Measurements from ENCODE around the gene SIGLEC9.
"Not testable (repeated sequence)": the region's sequence is repeated elsewhere in the genome, so short reads cannot be mapped to it uniquely, and the experiment has no call there.

The SIGLEC9 gene

DNA sequence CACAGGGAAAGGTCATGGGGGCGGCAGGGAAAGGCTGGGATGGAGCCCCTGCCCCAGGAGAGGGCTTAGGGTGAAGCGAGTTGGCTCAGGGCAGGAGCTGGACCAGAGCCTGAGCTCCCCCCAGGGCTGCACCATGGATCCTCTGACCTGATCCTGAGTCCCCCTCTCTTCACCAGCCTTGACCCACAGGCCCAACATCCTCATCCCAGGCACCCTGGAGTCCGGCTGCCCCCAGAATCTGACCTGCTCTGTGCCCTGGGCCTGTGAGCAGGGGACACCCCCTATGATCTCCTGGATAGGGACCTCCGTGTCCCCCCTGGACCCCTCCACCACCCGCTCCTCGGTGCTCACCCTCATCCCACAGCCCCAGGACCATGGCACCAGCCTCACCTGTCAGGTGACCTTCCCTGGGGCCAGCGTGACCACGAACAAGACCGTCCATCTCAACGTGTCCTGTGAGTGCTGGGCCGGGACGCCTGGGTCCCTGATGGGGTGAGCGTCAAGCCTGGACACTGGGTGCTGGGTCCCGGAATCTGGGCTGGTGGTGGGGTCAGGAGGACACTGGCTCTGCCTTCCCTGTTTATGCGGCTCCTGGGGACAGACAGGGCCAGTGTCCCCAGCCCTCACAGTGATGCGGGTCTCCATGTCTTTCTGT lies 842 bp downstream of the SIGLEC9 start:
- DNase-seq, result no peak

DNA sequence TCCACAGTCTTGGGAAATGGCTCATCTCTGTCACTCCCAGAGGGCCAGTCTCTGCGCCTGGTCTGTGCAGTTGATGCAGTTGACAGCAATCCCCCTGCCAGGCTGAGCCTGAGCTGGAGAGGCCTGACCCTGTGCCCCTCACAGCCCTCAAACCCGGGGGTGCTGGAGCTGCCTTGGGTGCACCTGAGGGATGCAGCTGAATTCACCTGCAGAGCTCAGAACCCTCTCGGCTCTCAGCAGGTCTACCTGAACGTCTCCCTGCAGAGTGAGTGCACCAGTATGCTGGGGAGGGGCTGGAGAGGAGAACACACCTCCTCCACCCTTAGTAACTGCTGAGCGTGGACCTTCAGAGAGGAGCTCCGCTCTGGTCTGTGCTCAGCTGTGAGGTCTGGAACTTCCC lies 2.3 kb downstream of the SIGLEC9 start:
- DNase-seq, result no peak

DNA sequence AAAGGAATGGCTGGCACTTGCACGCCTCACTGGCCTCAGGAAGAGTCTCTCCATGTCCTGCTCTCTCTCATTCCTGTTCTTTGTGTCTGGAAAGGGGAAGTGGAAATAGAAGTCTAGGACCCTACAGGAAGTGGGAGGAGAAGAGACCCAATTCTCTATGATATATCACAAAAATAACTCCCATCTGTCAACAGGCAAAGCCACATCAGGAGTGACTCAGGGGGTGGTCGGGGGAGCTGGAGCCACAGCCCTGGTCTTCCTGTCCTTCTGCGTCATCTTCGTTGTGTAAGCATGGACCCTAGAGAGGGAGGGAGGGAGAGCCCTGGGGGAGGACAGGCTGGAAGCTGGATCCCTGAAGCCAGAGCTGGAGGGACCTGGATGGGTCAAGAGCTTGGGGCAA lies 3.0 kb downstream of the SIGLEC9 start:
- DNase-seq, result no peak

DNA sequence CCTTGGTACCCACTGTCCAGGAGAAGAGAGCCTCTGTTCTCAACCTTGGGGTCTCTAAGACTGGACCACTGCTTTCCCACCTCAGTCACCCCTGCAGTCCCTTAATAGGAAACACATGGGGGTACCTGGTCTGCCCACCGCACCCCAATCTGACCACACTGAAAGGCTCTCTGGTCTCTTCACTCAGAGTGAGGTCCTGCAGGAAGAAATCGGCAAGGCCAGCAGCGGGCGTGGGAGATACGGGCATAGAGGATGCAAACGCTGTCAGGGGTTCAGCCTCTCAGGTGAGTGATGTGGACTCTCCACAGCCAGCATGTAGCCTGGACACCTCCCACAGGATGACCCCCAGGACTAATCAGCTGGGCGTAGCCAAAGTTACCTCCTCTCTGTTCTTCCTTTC lies 3.5 kb downstream of the SIGLEC9 start:
- DNase-seq, result no peak

DNA sequence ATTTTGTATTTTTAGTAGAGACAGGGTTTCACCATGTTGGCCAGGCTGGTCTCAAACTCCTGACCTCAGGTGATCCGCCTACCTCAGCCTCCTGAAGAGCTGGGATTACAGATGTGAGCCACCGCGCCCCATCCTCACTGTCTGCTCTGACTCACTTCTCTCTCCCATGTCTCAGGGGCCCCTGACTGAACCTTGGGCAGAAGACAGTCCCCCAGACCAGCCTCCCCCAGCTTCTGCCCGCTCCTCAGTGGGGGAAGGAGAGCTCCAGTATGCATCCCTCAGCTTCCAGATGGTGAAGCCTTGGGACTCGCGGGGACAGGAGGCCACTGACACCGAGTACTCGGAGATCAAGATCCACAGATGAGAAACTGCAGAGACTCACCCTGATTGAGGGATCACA lies 5.0 kb downstream of the SIGLEC9 start:
- no peak for DNase-seq

DNA sequence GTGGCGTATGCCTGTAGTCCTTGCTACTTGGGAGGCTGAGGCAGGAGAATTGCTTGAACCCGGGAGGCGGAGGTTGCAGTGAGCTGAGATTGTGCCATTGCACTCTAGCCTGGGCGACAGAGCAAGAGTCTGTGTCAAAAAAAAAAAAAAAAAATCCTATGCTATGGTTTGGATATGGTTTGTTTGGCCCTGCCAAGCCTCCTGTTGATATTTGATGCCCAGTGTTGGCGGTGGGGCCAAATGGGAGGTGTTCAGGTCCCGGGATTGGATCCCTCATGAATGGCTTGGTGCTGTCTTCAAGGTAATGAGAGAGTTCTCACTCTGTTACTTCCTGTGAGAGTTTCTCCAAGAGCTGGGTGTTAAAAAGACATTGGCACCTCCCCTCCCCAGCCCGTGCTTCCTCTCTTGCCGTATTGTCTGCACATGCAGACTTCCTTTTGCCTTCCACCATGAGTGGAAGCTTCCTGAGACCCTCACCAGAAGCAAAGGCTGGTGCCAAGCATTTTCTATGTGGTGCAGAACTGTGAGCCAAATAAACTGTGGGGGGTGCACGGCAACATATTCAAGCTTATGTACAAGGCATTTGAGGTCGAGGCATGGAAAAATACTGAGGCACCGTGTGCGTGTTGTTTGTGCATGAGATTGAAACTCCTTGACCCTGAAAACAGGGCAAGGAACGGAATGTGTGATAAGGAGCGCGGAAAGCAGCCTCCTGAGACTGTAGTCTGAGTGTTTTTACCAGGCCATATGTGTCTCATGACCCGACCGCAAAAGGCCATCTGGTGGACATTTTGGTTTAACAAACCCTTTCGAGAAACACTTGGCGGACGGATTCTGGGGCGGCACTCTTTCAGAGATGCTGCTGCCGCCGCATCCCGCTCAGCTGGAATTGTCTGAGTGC lies 7.3 kb downstream of the SIGLEC9 start:
- no peak for DNase-seq

DNA sequence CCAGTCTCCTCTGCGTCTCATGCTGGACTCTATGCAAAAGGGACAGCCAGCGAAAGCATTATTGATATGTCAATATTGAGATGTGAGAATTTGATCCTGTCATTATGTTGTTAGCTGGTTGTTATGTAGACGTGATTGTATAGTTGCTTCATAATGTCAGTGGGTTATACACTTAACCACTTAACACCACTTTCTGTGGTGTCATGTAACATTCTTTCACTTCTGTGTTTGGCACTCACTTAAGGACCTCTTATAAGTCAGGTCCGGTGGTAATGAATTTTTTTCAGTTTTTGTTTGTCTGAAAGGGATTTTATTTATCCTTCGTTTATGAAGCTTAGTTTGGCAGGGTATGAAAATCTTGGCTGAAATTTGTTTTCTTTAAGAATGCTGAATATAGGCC lies 10.3 kb downstream of the SIGLEC9 start:
- DNase-seq, result no peak

DNA sequence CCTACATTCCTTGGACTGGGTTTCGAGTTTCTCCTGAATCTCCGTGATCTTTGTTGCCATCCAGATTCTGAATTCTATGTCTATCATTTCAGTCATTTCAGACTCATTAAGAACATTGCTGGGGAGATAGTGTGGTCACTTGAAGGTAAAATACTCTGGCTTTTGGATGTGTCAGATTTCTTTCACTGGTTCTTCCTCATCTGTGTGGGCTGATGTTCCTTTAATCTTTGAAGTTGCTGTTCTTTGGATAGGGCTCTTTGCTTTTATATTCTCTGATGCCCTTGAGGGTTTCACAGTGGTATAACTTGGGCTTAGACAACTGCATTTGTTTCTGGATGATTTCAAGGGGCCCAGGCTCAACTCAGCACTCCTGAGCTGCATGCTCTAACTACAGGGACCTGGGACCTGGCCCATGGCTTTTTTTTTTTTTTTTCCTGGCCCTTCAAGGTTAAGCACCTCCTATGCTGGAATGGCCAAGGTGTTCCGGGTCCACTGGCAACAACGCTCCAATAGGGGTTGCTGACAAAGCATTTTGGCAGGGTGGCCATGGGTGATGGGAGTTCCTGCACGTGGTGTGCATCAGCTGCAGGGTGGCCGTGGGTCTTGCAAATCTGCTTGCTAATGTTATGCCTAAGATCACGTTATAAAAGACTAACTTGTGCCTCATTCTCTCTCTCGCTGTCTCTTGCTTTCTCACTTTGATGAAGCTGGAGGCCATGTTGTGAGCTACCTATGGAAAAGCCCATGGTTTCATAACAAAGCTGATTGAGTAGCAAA lies 11.5 kb downstream of the SIGLEC9 start:
- no peak for DNase-seq

DNA sequence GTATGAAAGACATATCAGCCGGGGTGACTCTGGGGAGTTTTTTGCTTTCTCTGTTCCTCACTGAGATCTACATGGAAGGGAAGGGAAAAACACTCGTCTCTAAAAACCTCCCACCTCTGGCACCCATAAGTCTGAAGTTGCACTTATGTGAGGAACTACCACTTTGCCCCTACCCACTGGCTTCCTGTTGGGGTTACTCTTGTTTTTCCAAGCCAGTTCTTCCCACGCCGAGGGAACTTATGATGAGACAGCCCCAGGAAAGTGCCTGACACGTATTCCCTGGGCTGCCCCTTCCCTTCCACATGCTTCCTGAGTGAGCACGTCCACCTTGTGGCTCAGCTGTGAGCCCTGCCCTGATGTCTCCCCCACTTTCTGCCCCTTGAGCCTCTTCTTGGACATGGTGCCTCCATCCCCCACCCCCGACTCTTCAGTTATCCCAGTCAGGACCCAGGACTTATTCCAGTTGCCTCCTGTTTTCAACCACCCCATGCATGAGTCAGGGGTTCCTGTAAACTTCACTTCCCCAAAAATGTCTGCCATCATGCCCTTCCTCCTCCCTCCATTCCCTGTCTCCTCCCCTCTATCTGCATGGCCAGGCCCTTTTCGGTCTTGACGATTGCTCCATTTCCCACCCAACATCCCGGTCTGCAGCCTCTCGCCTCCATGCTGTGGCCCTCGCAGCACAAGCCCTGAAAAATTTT lies 12.3 kb downstream of the SIGLEC9 start:
- no peak for DNase-seq

DNA sequence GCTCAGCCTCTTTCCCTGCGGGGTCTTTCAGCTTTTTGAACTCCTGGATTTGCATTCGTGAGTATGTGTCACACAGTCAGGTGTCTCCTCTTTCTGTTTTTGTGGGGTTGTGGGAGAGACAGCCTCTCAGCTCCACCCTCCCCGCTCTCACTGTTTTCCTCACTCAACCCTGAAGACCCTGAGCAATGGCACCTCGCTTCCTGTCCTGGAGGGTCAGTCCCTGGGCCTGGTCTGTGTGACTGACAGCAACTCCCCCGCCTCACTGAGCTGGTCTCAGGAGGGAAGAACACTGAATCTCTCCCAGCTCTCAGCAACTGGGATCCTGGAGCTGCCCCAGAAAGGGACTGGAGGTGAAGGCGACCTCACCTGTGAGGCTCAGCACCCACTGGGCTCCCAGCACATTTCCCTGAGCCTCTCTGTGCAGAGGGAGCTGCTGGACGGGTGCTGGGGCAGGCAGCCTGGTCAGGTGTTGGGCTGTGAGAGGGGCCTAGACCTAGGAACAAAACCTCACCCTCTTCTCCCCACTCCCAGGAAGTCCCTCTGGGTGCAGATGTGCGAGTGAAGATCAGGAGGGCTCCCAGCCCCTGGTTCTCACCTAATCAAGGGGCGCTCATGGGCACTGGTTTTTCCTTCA lies 13.2 kb downstream of the SIGLEC9 start:
- no peak for DNase-seq

DNA sequence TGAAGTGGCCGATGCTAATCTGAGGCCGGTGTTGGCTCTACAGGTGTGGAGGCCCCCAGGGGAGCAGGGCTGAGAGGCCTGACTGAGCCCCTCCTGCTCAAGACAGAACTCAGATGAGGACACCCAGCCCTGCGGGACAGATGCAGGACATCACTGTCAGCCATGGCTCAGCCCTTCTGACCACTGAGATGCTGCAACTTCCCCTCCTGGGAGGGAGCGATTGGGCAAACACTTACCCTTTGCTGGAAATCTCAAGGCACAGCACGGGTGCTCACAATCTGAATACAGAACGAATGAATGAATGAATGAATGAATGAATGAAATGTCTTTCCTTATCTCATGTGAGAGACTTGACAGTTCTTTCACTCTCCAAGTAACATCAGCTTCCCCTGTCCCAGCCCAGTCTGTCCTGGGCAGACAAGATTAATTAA lies 13.9 kb downstream of the SIGLEC9 start:
- no peak for DNase-seq

DNA sequence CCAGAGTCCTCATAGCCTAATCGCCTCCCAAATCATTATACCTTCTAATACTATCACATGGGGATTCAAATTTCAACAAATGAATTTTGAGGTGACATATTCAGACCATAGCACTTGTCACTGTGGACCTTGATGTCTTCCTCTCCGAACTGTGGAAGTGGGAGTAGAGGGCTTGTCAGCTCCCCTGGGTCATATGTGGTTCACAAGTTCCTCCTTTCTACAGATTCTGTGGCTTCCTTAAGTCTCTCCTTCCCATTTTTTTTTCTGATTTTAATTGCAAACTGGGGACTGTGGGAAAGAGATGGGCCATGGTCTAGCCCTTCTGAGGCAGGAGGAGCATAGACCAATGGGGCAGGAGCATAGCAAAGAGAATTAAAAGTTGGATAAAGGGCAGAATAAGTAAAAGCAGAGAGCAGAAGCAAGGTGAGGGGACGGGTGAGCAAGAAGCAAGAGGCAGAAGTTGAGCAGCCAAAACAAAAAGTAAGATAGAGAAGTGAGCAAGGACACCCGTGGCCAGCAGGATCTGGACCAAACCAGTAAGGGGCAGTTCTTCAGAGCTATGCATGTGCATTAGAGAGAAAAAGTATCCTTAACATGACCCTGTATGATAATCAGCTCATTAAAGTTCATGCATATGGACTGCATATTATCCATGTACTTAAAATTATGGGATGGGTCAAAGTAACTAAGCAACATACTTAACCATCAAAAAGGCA lies 14.8 kb downstream of the SIGLEC9 start:
- DNase-seq, result no peak

DNA sequence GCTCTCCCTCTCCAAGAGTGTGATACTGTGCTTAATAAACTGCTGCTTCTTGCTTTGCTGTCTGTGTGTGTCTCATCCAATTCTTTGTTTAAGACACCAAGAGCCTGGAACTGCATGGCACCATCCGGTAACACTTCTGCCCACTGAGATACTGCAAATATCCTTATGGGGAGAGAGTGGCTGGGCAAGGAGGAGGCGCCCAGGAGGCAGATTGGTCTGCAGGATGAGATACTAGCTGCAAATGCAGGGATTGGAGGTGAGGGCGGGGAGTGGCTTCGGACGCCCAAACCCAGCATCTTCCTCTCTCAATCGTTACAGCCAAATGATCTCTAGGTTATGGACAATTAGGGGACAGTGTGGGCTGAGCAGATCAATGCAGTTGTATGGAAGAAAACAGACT lies 15.7 kb downstream of the SIGLEC9 start:
- DNase-seq, result no peak

DNA sequence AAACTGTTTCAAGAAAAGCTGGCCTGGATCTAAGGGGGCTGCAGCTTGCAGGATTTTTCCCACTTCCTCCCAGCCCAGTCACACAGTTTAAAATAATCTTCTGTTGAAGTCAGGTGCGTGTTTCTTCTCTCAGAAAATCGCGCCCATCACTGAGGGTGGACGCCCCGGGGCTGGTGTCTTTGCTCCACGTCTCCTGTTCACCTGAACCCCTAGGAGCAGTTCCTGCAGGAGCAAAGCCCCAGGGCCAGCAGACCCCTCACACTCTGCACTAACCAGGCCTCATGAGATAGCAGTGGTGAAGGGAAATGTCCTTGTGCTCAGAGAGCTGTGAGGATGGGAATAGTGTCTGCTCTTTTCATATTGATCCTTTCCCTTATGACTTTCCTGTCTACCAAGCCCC lies 16.5 kb downstream of the SIGLEC9 start:
- DNase-seq, result no peak

DNA sequence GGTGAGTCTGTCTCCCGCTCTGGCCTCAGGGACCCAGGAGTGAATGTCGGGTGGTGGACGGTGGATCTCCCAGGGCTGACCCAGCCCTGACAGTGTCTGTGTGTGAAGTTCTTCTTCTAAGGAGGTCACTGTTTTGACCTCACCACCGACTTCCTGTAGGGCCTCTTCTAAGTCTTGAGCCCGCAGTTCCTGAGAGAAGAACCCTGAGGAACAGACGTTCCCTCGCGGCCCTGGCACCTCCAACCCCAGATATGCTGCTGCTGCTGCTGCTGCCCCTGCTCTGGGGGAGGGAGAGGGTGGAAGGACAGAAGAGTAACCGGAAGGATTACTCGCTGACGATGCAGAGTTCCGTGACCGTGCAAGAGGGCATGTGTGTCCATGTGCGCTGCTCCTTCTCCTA lies 17.4 kb downstream of the SIGLEC9 start, which contains the start of gene SIGLEC7:
Gene SIGLEC7 (plus strand): TSS at position 183 of the 400 bp plus-strand sequence. CDS start 69 bp downstream, at position 252.
- DNase-seq, result no peak

DNA sequence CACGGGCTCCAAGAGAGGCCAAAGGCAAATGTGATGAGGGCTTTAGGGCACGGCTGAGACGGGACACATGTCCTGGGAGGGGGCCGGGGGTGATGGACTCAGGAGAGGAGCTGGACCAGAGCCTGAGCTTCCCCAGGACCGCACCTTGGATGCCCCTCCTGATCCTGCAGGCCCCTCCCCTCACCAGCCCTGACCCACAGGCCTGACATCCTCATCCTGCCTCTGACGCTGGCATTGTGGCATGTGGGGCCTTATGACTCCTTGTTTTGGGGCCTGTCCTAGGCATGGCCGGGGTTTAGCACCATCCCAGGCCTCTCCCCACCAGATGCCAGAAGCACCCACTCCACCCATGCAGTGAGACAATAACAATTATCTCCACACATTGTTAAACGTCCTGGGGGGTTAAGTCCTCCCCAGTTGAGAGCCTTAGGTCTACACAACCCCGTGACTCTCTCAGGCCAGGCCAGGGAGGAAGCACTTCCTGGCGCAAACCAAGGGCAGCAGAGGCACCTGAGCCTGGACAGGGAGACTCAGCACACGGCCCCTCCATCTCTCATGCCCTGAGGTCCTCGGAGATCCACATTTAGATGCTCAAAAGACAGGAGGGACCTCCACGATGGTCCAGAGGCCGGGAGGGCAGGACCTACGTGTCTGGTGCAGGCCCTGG lies 18.2 kb downstream of the SIGLEC9 start:
- not testable (repeated sequence) for DNase-seq

DNA sequence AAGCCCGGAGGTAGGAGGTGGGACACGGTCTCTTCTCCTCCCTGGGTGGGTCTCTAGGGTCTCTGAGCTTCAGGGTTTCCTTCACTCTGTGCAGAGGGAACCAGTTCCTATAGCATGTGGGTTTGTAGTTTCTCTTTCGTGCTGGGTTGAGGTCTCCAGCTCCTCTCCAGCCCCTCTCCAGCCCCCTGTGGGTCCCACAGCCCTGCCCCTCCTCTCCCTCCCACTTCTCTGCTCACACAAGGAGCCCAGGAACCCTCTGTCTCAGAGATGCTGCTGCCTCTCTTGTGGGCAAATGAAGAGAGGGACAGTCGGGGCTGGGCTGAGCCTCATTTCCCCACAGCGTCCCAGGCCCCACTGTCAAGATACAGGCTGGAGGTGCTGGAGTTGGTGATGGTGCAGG lies 18.8 kb downstream of the SIGLEC9 start:
- DNase-seq, result no peak

DNA sequence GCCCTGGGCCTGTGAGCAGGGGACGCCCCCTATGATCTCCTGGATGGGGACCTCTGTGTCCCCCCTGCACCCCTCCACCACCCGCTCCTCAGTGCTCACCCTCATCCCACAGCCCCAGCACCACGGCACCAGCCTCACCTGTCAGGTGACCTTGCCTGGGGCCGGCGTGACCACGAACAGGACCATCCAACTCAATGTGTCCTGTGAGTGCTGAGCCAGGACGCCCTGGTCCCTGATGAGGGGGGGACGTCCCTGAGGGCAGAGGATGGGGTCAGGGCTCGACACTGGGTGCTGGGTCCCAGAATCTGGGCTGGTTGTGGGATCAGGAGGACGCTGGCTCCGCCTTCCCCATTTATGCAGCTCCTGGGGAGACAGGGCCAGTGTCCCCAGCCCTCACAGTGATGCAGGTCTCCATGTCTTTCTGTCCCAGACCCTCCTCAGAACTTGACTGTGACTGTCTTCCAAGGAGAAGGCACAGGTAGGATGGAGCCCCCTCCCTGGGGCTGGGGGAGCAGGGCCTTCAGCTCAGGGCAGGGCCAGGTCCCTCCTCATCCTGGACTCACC lies 19.9 kb downstream of the SIGLEC9 start:
- DNase-seq, result no peak

DNA sequence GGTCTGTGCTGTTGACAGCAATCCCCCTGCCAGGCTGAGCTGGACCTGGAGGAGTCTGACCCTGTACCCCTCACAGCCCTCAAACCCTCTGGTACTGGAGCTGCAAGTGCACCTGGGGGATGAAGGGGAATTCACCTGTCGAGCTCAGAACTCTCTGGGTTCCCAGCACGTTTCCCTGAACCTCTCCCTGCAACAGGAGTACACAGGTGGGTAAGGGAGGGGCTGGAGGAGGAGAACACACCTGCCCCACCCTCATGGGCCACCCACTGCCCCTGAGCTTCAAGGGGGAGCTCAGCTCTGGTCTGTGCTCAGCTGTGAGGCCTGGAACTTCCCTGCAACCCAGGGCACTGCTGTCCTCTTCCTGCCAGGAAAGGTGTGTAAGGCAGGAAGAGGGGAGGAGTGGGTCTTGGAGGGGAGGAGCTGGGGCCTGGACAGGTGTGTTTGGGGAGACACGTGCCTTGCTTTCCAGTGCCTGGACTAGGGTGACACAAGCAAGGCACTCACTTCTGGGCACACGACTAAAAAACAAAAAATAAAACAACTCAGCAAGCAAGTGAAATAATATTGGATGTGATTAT lies 21.3 kb downstream of the SIGLEC9 start:
- no peak for DNase-seq

DNA sequence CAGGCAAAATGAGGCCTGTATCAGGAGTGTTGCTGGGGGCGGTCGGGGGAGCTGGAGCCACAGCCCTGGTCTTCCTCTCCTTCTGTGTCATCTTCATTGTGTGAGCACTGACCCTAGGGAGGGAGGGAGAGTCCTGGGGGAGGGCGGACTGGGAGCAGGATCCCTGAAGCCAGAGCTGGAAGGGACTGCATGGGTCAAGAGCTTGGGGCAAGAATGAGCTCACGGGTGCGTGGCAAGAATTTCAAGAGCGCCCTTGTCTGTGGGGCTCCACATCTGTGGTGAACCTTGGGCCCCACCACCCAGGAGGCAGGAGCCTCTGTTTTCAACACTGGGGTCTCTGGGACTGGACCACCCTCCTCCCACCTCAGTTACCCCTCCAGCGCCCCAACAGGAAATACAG lies 22.0 kb downstream of the SIGLEC9 start:
- no peak for DNase-seq

All from NCI-H2081 treated with DMSO at 0.1 percent for 48 hours (cell line).